NCI-H526 treated with DMSO at 0.1 percent for 48 hours (cell line): Measurements from ENCODE around the gene DEFB113.

Experiments
- DNase-seq: peaks from one replicate; lab custom pipeline; 2025; lab: John Stamatoyannopoulos, UW

DEFB113 gene

GRCh38 chr6:49935387-49935786, 34.0 kb downstream of the DEFB113 start:
- DNase-seq, result no peak

- no peak for DNase-seq
Measured at GRCh38 chr6:49934770-49935169, 34.7 kb downstream of the DEFB113 start.

GRCh38 chr6:49933526-49933925, 35.9 kb downstream of the DEFB113 start:
- no peak for DNase-seq

GRCh38 chr6:49929340-49929739, 40.1 kb downstream of the DEFB113 start:
- DNase-seq, result no peak

GRCh38 chr6:49923826-49924225, 45.6 kb downstream of the DEFB113 start:
- DNase-seq, result no peak

GRCh38 chr6:49919935-49920644, 49.3 kb downstream of the DEFB113 start:
- DNase-seq, result no peak

- DNase-seq, result no peak
Measured at GRCh38 chr6:49919261-49919660, 50.2 kb downstream of the DEFB113 start.

- no peak for DNase-seq
Measured at GRCh38 chr6:49918787-49919186, 50.6 kb downstream of the DEFB113 start.
